ENCODE data around the gene CFAP251. TPM values are rescaled to one million over a fixed set of nuclear protein-coding genes. Genes with fewer than 3 reads are reported as not detected.
"Not testable (repeated sequence)": the region's sequence is repeated elsewhere in the genome, so short reads cannot be mapped to it uniquely, and the experiment has no call there.

CFAP251 gene
- total RNA-seq, 1 donor from 2014 or later = 2.8 TPM

GRCh38 chr12:121874071-121874470 lies 44.3 kb upstream of the CFAP251 start:
- Mint-ChIP-seq H3K4me3 (ENCODE audit: unreplicated experiment) (no peak overlapping the region), H3K9me3 (ENCODE audit: unreplicated experiment) (peaks cover 2% of the 10 kb centered on the region), H3K27ac (ENCODE audit: unreplicated experiment) (no peak overlapping the region), H3K36me3 (ENCODE audit: unreplicated experiment) (no peaks in the 10 kb centered on the region), H3K27me3 (ENCODE audit: unreplicated experiment) (no peaks in the 10 kb centered on the region), H3K4me1 (ENCODE audit: low read depth, unreplicated experiment) (no peaks in the 10 kb centered on the region)
- no peak for TF ChIP-seq CTCF (IDR thresholded peaks at IDR 0.05; ENCODE audit: partially characterized antibody, unreplicated experiment)
- no peak for DNase-seq

GRCh38 chr12:121875582-121875981 lies 42.8 kb upstream of the CFAP251 start:
- no peak for DNase-seq
- no peak overlapping the region for H3K4me3 Mint-ChIP-seq (ENCODE audit: unreplicated experiment)
- H3K27me3 Mint-ChIP-seq (ENCODE audit: unreplicated experiment) = no peaks in the 10 kb centered on the region
- no peaks in the 10 kb centered on the region for H3K36me3 Mint-ChIP-seq (ENCODE audit: unreplicated experiment)
- peaks cover 2% of the 10 kb centered on the region for H3K9me3 Mint-ChIP-seq (ENCODE audit: unreplicated experiment)
- no peaks in the 10 kb centered on the region for H3K4me1 Mint-ChIP-seq (ENCODE audit: low read depth, unreplicated experiment)
- TF ChIP-seq CTCF (IDR thresholded peaks at IDR 0.05; ENCODE audit: partially characterized antibody, unreplicated experiment) = no peak
- H3K27ac Mint-ChIP-seq (ENCODE audit: unreplicated experiment) = no peak overlapping the region

GRCh38 chr12:121876080-121876447 lies 42.3 kb upstream of the CFAP251 start:
- not testable (repeated sequence) for H3K9me3 Mint-ChIP-seq (ENCODE audit: unreplicated experiment); H3K27me3 Mint-ChIP-seq (ENCODE audit: unreplicated experiment); H3K4me1 Mint-ChIP-seq (ENCODE audit: low read depth, unreplicated experiment); H3K4me3 Mint-ChIP-seq (ENCODE audit: unreplicated experiment); DNase-seq; H3K27ac Mint-ChIP-seq (ENCODE audit: unreplicated experiment); H3K36me3 Mint-ChIP-seq (ENCODE audit: unreplicated experiment)

GRCh38 chr12:121883315-121883660 lies 35.1 kb upstream of the CFAP251 start:
- peaks cover 5% of the 10 kb centered on the region for H3K27me3 Mint-ChIP-seq (ENCODE audit: unreplicated experiment)
- no peaks in the 10 kb centered on the region for H3K4me1 Mint-ChIP-seq (ENCODE audit: low read depth, unreplicated experiment)
- DNase-seq = no peak
- no peak overlapping the region for H3K4me3 Mint-ChIP-seq (ENCODE audit: unreplicated experiment)
- TF ChIP-seq CTCF (IDR thresholded peaks at IDR 0.05; ENCODE audit: partially characterized antibody, unreplicated experiment) = no peak
- peaks cover under 1% of the 10 kb centered on the region for H3K9me3 Mint-ChIP-seq (ENCODE audit: unreplicated experiment)
- H3K36me3 Mint-ChIP-seq (ENCODE audit: unreplicated experiment) = no peaks in the 10 kb centered on the region
- no peak overlapping the region for H3K27ac Mint-ChIP-seq (ENCODE audit: unreplicated experiment)

GRCh38 chr12:121885129-121885528 lies 33.3 kb upstream of the CFAP251 start:
- not testable (repeated sequence) for H3K36me3 Mint-ChIP-seq (ENCODE audit: unreplicated experiment); DNase-seq; H3K27me3 Mint-ChIP-seq (ENCODE audit: unreplicated experiment); H3K9me3 Mint-ChIP-seq (ENCODE audit: unreplicated experiment); H3K4me3 Mint-ChIP-seq (ENCODE audit: unreplicated experiment); H3K27ac Mint-ChIP-seq (ENCODE audit: unreplicated experiment); H3K4me1 Mint-ChIP-seq (ENCODE audit: low read depth, unreplicated experiment)

- peak overlapping the region; percentile 97 for H3K27ac Mint-ChIP-seq (ENCODE audit: unreplicated experiment)
- peaks cover 3% of the 10 kb centered on the region for H3K9me3 Mint-ChIP-seq (ENCODE audit: unreplicated experiment)
- peaks cover 7% of the 10 kb centered on the region for H3K4me1 Mint-ChIP-seq (ENCODE audit: low read depth, unreplicated experiment)
- DNase-seq = no peak
- H3K36me3 Mint-ChIP-seq (ENCODE audit: unreplicated experiment) = no peaks in the 10 kb centered on the region
- H3K27me3 Mint-ChIP-seq (ENCODE audit: unreplicated experiment) = peaks cover 5% of the 10 kb centered on the region
- H3K4me3 Mint-ChIP-seq (ENCODE audit: unreplicated experiment) = peak overlapping the region; percentile 99
- no peak for TF ChIP-seq CTCF (IDR thresholded peaks at IDR 0.05; ENCODE audit: partially characterized antibody, unreplicated experiment)
These were observed 30.3 kb upstream of the CFAP251 start for GRCh38 chr12:121888083-121888477.
